ENCODE results near the gene MYO6.

Gene MYO6

DNA sequence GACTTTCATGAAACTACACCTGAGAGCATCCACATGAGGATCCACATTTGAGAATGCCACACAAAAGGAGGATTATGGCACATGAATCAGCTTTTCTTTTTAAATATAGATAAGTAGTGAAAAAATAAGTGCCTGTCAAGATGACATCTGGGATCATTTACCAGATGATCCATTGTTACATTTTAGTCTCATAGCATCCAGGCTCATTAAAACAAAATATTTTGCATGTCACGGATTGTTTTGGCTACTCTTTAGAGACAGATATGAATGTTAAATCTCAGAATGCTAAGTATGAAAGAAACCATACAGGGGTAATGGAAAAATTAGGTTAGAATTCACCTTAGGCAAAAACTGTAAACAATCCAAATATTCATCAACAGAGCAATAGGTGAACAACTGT, 66.7 kb downstream of the MYO6 start:
- no peak overlapping the region for H3K4me3 ChIP-seq (ENCODE audit: low read depth, low read length)
- TF ChIP-seq, protein P1, sequence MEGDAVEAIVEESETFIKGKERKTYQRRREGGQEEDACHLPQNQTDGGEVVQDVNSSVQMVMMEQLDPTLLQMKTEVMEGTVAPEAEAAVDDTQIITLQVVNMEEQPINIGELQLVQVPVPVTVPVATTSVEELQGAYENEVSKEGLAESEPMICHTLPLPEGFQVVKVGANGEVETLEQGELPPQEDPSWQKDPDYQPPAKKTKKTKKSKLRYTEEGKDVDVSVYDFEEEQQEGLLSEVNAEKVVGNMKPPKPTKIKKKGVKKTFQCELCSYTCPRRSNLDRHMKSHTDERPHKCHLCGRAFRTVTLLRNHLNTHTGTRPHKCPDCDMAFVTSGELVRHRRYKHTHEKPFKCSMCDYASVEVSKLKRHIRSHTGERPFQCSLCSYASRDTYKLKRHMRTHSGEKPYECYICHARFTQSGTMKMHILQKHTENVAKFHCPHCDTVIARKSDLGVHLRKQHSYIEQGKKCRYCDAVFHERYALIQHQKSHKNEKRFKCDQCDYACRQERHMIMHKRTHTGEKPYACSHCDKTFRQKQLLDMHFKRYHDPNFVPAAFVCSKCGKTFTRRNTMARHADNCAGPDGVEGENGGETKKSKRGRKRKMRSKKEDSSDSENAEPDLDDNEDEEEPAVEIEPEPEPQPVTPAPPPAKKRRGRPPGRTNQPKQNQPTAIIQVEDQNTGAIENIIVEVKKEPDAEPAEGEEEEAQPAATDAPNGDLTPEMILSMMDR (IDR thresholded peaks at IDR 0.05; ENCODE audit: low read depth, low read length), result no peak
- in situ Hi-C loops (cut with HindIII; ENCODE audit: low sequenced_read_pairs), result no loop called here
- no peak for DNase-seq (ENCODE audit: low read depth, low spot score)

DNA sequence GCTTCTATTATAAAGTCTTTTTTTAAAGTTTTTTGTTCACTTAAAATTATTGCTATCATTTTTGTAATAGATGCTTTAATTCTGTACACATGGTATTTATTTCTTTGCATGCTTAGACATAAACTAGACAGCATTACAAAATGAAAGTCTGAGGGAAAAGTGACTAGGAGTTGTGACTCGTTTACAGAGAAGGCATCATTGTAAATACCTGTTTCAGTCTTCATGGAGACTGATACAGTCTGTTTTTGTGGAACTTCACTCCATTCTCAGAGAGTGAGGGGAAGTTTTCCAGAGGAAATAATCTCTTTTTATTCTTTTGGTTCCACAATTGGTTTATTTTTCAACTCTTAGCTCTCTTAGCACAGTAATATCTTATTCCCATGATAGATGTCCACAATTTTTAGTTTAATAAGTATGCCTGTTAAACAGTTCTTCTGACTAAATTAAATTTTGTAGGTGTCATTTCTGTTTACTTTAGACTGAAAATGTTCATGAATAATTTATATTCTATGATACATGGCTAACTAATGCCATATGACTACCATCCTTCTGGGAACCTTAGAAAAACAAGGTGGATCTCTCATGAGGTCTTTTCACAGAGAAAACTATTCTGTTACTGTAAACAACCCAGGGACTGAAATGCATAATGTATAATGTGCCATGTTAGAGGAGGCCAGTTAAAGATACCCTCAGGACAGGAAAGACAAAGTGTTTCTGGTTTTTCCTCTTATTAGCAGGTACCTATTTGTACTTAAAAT, 69.2 kb downstream of the MYO6 start:
- TF ChIP-seq, protein P1 (IDR thresholded peaks at IDR 0.05; ENCODE audit: low read depth, low read length), result no peak
- DNase-seq (ENCODE audit: low read depth, low spot score), result peak; percentile 29
- in situ Hi-C loops (cut with HindIII; ENCODE audit: low sequenced_read_pairs), result no loop called here
- no peak overlapping the region for H3K4me3 ChIP-seq (ENCODE audit: low read depth, low read length)

DNA sequence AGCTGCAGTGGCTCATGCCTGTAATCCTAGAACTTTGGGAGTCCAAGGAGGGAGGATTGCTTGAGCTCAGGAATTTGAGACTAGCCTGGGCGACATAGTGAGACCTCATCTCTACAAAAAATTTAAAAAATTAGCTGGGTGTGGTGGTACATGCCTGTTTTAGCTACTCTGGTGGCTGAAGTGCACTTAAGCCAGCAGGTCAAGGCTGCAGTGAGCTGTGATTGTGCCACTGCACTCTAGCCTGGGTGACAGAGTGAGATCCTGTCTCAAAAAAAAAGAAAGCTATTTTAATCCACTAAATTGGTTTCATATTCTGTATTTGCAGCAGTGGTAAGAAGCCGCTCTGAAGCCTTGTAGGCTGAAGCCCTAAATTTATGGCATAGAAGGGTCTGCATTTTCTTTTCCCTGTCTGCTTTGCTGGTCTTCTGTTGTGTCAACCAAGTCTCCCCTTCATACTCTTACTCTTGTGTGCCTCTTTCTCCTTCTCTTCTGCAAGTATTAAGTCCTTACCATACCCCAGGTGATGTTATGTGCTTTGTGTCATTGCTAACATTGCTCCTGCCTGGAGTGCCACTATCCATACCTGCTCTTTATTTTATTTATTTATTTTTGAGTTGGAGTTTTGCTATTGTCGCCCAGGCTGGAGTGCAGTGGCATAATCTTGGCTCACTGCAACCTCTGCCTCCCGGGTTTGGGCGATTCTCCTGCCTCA, 70.9 kb downstream of the MYO6 start:
- no peak overlapping the region for H3K4me3 ChIP-seq (ENCODE audit: low read depth, low read length)
- TF ChIP-seq, protein P1 (IDR thresholded peaks at IDR 0.05; ENCODE audit: low read depth, low read length), result no peak
- in situ Hi-C loops (cut with HindIII; ENCODE audit: low sequenced_read_pairs), result no loop called here
- no peak for DNase-seq (ENCODE audit: low read depth, low spot score)

DNA sequence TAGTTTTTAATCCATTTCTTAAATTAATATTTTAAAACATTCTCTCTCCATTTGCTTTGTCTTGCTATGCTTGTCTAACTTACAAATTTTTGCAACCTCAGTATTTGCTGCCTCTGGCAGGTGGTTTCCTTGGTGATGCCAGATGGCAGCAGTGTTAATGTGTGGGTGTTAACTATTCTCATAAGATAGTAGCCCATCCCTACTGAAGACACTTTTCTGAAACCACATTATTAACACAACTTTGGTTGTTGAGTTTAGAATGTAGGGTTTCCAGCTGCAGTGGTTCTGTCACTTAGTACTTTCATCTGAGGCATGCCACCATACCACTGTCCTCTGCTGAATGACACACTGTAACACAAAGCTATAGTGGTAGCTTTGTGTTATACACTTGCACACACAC, 75.1 kb downstream of the MYO6 start:
- TF ChIP-seq, protein P1 (IDR thresholded peaks at IDR 0.05; ENCODE audit: low read depth, low read length), result no peak
- in situ Hi-C loops (cut with HindIII; ENCODE audit: low sequenced_read_pairs), result no loop called here
- no peak for DNase-seq (ENCODE audit: low read depth, low spot score)
- no peak overlapping the region for H3K4me3 ChIP-seq (ENCODE audit: low read depth, low read length)

DNA sequence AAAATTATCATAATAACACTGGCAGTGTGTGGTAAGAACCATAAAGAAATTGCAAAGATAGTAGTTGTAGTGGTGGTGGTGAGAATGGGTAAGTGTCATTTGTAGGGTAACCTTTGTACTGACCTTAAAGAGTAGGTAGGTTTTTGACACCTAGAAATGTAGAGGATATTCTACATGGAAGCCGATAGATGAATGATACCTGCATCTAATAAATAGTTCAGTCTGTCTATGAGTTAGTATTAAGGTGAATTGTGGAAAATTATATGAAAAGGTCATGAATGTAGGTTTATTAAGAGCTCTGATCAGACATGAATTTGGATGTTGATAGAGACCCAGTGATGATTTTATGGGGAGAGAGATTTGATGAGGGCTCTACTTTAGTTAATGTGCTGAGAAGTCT, 78.1 kb downstream of the MYO6 start:
- no peak for DNase-seq (ENCODE audit: low read depth, low spot score)
- in situ Hi-C loops (cut with HindIII; ENCODE audit: low sequenced_read_pairs), result no loop called here
- TF ChIP-seq, protein P1 (IDR thresholded peaks at IDR 0.05; ENCODE audit: low read depth, low read length), result no peak
- H3K4me3 ChIP-seq (ENCODE audit: low read depth, low read length), result no peak overlapping the region

DNA sequence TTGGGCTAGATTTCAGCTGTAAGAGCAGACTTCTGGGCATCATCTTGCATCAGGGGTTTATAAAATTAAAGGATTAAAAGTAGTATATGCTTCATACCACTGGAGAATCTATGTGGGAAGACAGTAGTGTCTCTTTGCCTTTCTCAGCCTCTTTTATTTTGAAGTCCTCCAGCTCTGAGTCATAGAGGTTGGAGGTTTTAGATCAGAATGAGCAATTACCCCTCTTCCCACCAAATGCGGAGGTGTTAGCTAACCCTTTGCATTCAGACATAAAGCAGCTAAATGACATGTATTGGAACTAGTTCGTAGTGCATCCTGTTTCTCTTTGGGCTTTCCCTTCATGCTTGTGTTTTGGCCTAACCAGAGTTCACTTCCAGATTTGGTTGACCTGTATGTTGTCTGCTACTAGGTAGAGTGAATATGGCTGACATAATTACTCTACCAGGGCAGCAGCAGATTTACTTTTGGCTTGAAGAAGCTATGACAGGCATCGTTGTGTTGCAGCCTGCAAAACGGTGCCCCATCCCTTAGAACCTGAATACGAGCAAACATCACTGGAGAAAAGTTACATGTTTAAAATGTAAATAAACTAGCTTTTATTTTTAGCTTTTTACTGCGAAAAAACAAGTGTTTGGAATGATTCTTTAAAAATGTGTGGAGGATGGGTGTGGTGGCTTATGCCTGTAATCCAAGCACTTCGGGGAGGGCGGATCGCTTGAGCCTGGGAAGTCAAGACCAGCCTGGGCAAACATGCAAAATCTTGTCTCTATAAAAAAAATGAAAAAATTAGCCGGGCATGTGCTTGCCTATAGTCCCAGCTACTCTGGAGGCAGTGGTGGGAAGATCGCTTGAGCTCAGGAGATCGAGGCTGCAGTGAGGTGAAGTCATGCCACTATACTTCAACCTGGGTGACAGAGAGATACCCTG, 82.2 kb downstream of the MYO6 start:
- TF ChIP-seq, protein P1 (IDR thresholded peaks at IDR 0.05; ENCODE audit: low read depth, low read length), result no peak
- DNase-seq (ENCODE audit: low read depth, low spot score), result peak; percentile 47
- in situ Hi-C loops (cut with HindIII; ENCODE audit: low sequenced_read_pairs), result no loop called here
- no peak overlapping the region for H3K4me3 ChIP-seq (ENCODE audit: low read depth, low read length)
